ENCODE measurements around the gene ALDH1B1.

GRCh38 chr9:38370176-38370575 lies 22.3 kb upstream of the ALDH1B1 start:
- TF ChIP-seq, protein P1, sequence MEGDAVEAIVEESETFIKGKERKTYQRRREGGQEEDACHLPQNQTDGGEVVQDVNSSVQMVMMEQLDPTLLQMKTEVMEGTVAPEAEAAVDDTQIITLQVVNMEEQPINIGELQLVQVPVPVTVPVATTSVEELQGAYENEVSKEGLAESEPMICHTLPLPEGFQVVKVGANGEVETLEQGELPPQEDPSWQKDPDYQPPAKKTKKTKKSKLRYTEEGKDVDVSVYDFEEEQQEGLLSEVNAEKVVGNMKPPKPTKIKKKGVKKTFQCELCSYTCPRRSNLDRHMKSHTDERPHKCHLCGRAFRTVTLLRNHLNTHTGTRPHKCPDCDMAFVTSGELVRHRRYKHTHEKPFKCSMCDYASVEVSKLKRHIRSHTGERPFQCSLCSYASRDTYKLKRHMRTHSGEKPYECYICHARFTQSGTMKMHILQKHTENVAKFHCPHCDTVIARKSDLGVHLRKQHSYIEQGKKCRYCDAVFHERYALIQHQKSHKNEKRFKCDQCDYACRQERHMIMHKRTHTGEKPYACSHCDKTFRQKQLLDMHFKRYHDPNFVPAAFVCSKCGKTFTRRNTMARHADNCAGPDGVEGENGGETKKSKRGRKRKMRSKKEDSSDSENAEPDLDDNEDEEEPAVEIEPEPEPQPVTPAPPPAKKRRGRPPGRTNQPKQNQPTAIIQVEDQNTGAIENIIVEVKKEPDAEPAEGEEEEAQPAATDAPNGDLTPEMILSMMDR (IDR thresholded peaks at IDR 0.05; ENCODE audit: insufficient read depth, low read length, poor library complexity, severe bottlenecking): no peak
- TF ChIP-seq EZH2phosphoT487 (conservative IDR thresholded peaks at IDR 0.05; ENCODE audit: low read length): no peak

Measured in SU-DHL-6 (cell line).